Fibroblast of peridontal ligament (primary cell): Measurements from ENCODE around the gene SLC46A2.
A peak's percentile ranks its signal among the peaks of the same experiment; 100 is the strongest.

Source experiments
- DNase-seq: peaks from one replicate; pipeline ENCODE4 v3.0.0-alpha.2; 2010; ENCODE audit errors: extremely low read depth

The SLC46A2 gene

GRCh38 chr9:112858005-112858404 is 32.7 kb downstream of the SLC46A2 start:
- no peak for DNase-seq

GRCh38 chr9:112856843-112857242 is 33.8 kb downstream of the SLC46A2 start:
- DNase-seq = no peak

- no peak for DNase-seq
Observed at GRCh38 chr9:112856200-112856599, 34.5 kb downstream of the SLC46A2 start.

DNA sequence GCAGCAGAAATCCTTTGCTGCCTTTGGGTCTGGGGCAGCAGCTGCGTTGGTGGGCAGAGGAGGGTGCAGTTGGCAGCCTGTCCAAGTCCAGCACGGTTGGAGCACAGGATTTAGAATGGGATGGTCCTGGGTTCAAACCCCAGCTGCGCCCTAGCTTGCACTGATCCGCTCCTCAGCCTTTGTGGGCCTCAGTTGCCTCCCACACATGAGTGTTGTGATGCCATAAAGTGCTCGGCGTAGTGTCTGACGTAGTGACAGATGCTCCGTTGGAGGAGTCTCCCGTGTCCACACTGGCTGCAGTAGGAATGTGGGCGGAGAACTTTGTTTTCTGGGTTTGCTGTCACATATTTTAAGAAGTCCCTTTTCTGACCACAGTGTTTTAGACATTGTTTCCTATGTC is 36.0 kb downstream of the SLC46A2 start:
- no peak for DNase-seq

- no peak for DNase-seq
Observed at GRCh38 chr9:112853882-112854585, 36.6 kb downstream of the SLC46A2 start.

DNA sequence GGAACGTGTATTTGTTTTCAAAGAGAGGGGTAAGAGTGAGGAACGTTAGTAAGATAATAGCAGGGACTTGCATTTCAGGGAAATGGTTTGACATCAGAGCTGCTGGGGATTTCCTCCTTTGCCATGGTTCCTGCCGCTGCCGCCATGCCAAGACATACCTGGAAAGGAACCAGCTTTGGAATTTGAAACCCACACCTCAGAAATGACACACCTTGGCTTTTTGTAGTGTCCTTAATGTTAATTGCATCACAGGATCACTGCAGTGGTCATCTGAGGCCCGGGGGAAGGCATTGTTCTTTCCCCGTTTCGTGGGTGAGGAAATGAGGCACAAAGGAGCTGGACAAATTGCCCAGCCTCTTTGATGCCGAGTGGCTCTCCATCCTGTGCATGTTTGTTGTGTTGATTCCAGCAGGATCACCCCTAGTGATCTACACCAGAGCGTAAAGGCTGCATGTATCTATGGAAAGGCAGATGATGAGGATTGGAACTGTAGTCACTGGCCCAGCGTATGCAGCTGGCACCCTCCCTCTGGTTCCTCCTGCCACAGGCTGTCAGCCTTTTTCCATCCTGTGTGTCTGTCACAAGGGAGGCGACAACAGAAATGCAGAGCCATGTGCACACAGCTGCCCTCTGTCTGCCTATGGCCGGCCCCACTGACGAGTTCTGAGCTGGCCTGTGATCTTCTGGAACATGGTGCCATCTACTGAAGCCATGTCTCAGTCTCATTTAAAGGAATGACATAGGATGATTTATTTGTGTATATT is 37.8 kb downstream of the SLC46A2 start:
- DNase-seq = no peak

- DNase-seq = no peak
Observed at GRCh38 chr9:112850840-112851239, 39.8 kb downstream of the SLC46A2 start.

DNA sequence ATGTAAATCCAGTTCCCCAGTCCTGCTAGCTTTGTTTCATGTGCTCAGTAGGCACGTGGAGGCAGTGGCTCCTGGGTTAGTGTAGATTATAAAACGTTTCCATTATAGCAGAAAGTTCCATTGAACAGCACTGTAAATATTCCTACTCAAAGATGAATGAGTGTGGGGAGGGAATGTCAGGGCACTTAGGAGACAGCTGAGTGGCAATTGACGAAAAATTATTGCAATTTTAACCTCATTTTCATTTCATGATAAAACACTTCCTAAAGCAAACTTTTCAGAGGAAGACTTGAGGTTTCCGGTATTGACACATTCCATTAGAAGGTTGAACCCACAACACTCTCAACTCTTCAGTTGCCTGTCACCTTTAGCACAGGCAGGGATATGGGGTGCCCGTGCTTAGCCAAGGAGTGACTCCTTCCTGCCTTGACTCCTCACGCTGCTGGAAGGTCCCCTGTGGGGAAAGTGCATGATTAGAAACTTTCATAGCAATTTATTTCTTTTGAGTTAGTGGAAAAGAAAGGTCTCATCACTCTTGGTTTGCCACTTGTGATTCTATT is 41.2 kb downstream of the SLC46A2 start:
- no peak for DNase-seq

DNA sequence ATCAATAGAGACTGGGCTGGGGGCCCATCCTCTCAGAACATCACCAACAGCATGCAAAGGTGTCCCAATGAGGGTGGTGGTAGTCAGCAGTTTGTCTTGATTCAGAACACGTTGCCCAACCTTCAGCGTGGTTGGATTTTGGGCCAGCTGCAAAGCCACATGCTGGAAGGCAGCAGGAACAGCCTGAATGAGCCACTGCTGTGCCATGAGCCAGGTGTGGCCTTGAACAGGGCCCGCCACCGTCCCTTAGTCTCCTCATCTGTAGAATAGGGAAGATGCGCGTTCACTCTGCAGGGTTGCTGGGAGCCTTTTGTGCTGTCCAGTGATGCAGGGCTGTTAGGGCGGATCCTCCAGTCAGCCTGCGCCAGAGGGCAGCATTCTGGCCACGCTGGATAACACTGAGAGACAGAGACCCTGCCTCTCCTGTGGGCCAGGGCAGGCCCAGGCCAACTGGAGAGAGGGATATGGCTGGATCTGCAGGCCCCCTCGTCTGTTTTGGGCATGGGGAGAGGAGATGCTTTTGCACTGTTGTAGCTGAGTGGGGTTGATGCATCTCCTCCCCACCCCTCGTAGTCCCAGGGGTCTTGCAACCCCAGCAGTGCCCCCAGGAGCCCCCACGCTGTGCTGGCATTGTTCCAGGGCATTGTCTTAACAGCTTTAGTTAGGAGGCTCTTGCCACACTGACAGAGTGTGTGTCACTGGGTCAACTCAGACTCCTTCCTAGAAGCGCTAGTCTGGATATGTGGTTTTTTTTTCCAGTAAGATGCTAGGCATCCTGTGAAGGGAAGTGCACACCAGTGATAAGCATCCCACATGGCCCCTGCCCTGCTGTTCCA is 42.1 kb downstream of the SLC46A2 start:
- no peak for DNase-seq

GRCh38 chr9:112846528-112847488 is 43.9 kb downstream of the SLC46A2 start:
- DNase-seq = peak; percentile 71

DNA sequence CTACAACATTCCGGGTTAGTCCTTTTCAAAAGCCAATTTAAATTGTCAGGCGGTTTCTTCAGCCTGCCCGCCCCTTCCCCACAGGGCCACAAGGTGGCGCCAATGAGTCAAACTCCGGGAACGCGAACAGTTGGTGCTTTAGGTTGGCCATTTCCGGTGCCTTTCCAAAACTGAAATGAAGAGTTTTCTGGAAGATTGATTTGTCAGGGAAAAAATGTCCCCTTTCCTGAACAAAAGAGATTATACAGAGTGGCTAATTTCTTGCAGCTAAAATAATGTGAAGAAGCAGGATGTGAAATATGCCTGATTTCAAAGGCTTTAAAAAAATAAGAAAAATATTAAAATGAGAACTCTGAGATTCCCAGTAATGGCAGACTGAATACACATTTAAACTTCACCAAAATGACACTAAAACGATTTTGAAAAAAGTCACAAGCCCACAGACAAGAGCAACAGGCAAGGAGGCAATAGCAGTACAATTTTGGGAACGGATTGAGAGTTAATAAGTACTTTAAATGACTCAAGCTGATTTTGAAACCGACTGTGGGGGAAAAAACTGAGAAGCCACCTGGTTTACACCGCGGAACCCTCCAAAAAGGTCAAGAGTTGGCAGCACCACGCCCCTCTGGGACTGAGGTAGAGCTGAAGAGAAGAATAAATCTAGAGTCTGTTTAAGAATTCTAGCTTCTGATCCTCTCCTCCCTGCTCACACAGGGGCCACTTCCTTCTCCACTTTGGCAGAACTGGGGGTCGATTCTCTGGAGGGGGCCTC is 45.7 kb downstream of the SLC46A2 start:
- peak; percentile 81 for DNase-seq

DNA sequence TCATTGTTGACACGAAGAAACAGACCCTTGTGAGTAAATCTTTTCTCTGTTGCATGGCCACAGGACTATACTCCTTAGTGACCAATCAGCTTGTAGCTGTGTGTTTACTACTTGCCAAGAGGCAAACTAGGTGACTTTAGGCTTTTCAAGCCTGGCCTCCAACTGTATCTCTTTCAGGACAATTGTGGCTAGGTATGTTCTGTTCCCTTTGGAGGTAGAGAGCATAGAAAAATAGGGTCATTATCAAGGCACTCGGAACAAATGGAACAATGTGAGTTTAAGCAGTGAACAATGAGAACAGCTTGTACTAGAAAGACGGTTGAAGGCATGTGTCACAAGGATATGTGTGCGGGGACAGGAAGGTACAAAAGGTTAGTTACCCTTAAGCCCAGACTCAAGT is 48.1 kb downstream of the SLC46A2 start:
- DNase-seq = no peak

- DNase-seq = no peak
Observed at GRCh38 chr9:112841261-112841660, 49.4 kb downstream of the SLC46A2 start.

GRCh38 chr9:112839331-112839730 is 51.3 kb downstream of the SLC46A2 start:
- DNase-seq = no peak

GRCh38 chr9:112838342-112838741 is 52.3 kb downstream of the SLC46A2 start:
- DNase-seq = no peak

- no peak for DNase-seq
Observed at GRCh38 chr9:112836394-112836793, 54.3 kb downstream of the SLC46A2 start.

GRCh38 chr9:112833081-112833480 is 57.6 kb downstream of the SLC46A2 start:
- DNase-seq = no peak

DNA sequence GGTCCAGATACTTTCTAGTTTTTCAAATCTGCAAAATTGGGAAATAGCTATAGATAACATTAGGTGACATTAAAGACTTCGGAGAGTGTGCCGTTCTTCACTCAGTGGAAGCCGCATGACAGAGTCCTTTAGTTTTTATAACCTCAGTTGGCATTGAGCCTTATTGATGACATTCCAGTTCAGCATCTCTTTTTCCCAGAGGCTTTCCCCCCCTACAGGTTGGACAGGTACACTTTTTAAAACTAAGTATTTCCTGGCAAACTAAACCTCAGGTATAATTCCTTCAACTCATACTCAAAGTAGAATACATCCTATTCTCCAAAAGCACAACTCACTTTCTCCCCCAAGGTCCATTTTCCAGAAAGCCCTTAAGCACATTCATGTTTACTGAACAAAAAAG is 58.7 kb downstream of the SLC46A2 start:
- no peak for DNase-seq

DNA sequence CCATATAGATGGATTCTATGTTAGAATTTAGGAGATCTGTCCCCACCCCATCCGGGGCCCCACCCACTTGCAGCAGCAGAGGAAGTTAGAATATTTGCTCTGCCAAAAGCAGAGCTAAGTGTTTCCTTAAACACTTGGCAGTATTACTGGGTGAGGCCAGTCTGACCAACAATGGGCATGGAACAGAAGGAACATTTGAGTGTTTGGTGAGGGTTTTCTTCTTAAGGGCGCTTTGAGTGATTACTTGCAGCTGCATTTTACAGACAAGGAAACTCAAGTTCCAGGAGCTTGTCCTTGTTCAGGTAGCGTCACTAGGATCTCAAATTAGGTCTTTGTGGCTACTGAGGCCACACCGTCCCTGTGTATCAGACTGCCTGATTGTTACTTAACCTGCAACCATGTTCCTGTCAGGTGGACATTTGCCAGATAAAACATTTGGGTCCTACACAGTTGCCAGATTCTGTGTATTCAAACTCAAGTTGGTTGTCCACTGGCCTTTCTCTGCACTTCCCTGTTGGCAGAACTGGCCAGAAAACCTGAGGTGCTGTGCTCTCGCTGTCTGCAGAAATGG is 59.3 kb downstream of the SLC46A2 start:
- DNase-seq = peak; percentile 23
